NCI-H1436 treated with DMSO at 0.1 percent for 48 hours (cell line): Measurements from ENCODE around the gene MRRF.

Experiments
- DNase-seq: peaks from one replicate; lab custom pipeline; 2025; lab: John Stamatoyannopoulos, UW

The MRRF gene

GRCh38 chr9:122264360-122265148 is at the start of gene MRRF, which contains the start of gene RBM18:
Gene MRRF (plus strand): TSS chr9:122264882. CDS start chr9:122270892, 6,010 bp downstream.
Gene RBM18 (minus strand): TSS chr9:122264840. CDS start chr9:122261492, 3,348 bp downstream.
- DNase-seq: peak; percentile 17

GRCh38 chr9:122215663-122216062 is 49.0 kb upstream of the MRRF start:
- DNase-seq: no peak

- DNase-seq: no peak
Measured at GRCh38 chr9:122216138-122216797, 48.4 kb upstream of the MRRF start.

GRCh38 chr9:122216798-122217418 is 47.8 kb upstream of the MRRF start:
- DNase-seq: no peak

GRCh38 chr9:122217640-122218039 is 47.0 kb upstream of the MRRF start:
- DNase-seq: no peak

- DNase-seq: no peak
Measured at GRCh38 chr9:122218071-122218934, 46.4 kb upstream of the MRRF start.

- no peak for DNase-seq
Measured at GRCh38 chr9:122218935-122219855, 45.5 kb upstream of the MRRF start.

GRCh38 chr9:122219856-122220672 is 44.6 kb upstream of the MRRF start:
- DNase-seq: no peak

GRCh38 chr9:122220673-122221182 is 44.0 kb upstream of the MRRF start:
- no peak for DNase-seq

- no peak for DNase-seq
Measured at GRCh38 chr9:122221183-122221811, 43.4 kb upstream of the MRRF start.

- no peak for DNase-seq
Measured at GRCh38 chr9:122222791-122223190, 41.9 kb upstream of the MRRF start.

GRCh38 chr9:122223435-122223834 is 41.2 kb upstream of the MRRF start:
- DNase-seq: no peak

GRCh38 chr9:122225312-122226141 is 39.2 kb upstream of the MRRF start:
- DNase-seq: no peak

- DNase-seq: no peak
Measured at GRCh38 chr9:122226142-122226757, 38.4 kb upstream of the MRRF start.

- no peak for DNase-seq
Measured at GRCh38 chr9:122226758-122227574, 37.7 kb upstream of the MRRF start.

GRCh38 chr9:122227575-122227900 is 37.1 kb upstream of the MRRF start:
- peak; percentile 47 for DNase-seq

- DNase-seq: no peak
Measured at GRCh38 chr9:122228191-122228567, 36.5 kb upstream of the MRRF start.
